Spleen (tissue), 7 donors: ENCODE data around the gene CD47.

Experiments used
- POLR2A ChIP-seq, 3 donors: fragments of 450-650 bp; IDR thresholded peaks; one replicate each; pipeline ENCODE4 v1.5.1; 2017; ENCODE audit warnings: antibody characterized with exemption in 3 of 3, mild to moderate bottlenecking in 1 of 3
- TF ChIP-seq, protein P1 (sequence below), 11 experiments: fragments of 200-600 bp in 7 of 11; fragments of 450-650 bp in 4 of 11; sonication (generic) in 4 of 11; IDR thresholded peaks in 8 of 11; conservative IDR thresholded peaks in 3 of 11; 1 replicate in 7 of 11; 2 replicates in 4 of 11; pipeline versions ENCODE4 v1.4.0 to v1.8.0; 2016 to 2021; ENCODE audit warnings: antibody characterized with exemption in 11 of 11, inconsistent platforms in 4 of 11, mild to moderate bottlenecking in 1 of 11
- donor health status: DM: no; HTN: no; CAD: no; lungs with moderate emphysema.
- donor health status: DM: no; HTN: no; CAD: no.
- donor health status: DM: no; HTN: no; CAD: no.

DNA sequence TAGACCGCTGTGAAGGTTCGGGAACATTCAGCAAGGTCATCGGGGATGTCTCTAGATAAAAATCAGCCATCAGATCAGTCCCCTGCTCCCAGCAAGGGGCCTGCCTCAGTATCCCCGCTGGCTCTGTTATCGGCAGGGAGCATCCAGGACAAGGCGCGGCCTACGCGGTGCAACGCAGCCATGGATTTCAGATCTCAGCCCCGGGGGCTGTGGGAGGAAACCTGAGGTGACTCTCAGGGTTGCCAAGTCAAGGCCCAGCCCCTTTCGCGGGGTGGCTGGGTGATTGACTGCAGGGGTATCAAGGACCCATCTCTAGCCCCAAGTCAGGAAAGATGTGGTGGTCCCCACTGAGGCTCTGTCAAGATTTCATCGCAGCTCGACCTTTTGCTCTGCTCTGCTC, 23.1 kb upstream of the CD47 start:
- TF ChIP-seq, protein P1, sequence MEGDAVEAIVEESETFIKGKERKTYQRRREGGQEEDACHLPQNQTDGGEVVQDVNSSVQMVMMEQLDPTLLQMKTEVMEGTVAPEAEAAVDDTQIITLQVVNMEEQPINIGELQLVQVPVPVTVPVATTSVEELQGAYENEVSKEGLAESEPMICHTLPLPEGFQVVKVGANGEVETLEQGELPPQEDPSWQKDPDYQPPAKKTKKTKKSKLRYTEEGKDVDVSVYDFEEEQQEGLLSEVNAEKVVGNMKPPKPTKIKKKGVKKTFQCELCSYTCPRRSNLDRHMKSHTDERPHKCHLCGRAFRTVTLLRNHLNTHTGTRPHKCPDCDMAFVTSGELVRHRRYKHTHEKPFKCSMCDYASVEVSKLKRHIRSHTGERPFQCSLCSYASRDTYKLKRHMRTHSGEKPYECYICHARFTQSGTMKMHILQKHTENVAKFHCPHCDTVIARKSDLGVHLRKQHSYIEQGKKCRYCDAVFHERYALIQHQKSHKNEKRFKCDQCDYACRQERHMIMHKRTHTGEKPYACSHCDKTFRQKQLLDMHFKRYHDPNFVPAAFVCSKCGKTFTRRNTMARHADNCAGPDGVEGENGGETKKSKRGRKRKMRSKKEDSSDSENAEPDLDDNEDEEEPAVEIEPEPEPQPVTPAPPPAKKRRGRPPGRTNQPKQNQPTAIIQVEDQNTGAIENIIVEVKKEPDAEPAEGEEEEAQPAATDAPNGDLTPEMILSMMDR (IDR thresholded peaks at IDR 0.05 in 8 of 11, conservative IDR thresholded peaks at IDR 0.05 in 3 of 11), result no peak
- no peak for TF ChIP-seq POLR2A (IDR thresholded peaks at IDR 0.05)
